Natural killer cell (primary cell): Measurements from ENCODE around the gene MAP4K2. TPM values are rescaled to one million over a fixed set of nuclear protein-coding genes. Genes with fewer than 3 reads are reported as not detected.

Source experiments
- ATAC-seq, 3 donors: fragments of 150-1000 bp in 2 of 3; fragments of 200-7000 bp in 1 of 3; cut with Tn5 transposase; 1 replicate in 1 of 3; 2 replicates in 2 of 3; pipeline ENCODE4 v1.10.0; 2021; ENCODE audit warnings: mild to moderate bottlenecking in 2 of 3, moderate library complexity in 2 of 3
- DNase-seq, 2 donors: peaks; one replicate each; pipeline versions ENCODE4 v3.0.0 to v3.0.0-alpha.2; 2013 to 2021; ENCODE audit warnings: mixed read lengths in 1 of 2
- H3K27ac ChIP-seq: one replicate; pipeline ENCODE4 v1.5.1; 2013; ENCODE audit warnings: mild to moderate bottlenecking, low read length
- H3K27me3 ChIP-seq: one replicate; pipeline ENCODE4 v1.6.1; 2013; ENCODE audit warnings: low read length; ENCODE audit not compliant: control insufficient read depth, insufficient read depth
- H3K36me3 ChIP-seq: one replicate; pipeline ENCODE4 v1.6.1; 2013; ENCODE audit warnings: low read length; ENCODE audit not compliant: control insufficient read depth, insufficient read depth
- H3K4me1 ChIP-seq: one replicate; pipeline ENCODE4 v1.6.1; 2013; ENCODE audit warnings: low read length; ENCODE audit not compliant: control insufficient read depth, insufficient read depth
- H3K4me3 ChIP-seq: one replicate; pipeline ENCODE4 v1.5.1; 2013; ENCODE audit warnings: low read length
- H3K9me3 ChIP-seq: one replicate; pipeline ENCODE4 v1.6.1; 2013; ENCODE audit warnings: low read length; ENCODE audit not compliant: control insufficient read depth, insufficient read depth
- H3K27ac Mint-ChIP-seq, 2 donors: one replicate each; pipeline ENCODE4 v1.8.0; 2022; ENCODE audit warnings: mild to moderate bottlenecking in 2 of 2, mixed read lengths in 2 of 2, moderate library complexity in 1 of 2
- H3K27me3 Mint-ChIP-seq, 2 donors: one replicate each; pipeline ENCODE4 v1.8.0; 2022; ENCODE audit warnings: low read depth in 2 of 2, mixed read lengths in 2 of 2
- H3K36me3 Mint-ChIP-seq: one replicate; pipeline ENCODE4 v1.8.0; 2022; ENCODE audit warnings: mixed read lengths
- H3K4me1 Mint-ChIP-seq, 2 donors: one replicate each; pipeline ENCODE4 v1.8.0; 2022; ENCODE audit warnings: mixed read lengths in 2 of 2
- H3K4me3 Mint-ChIP-seq: one replicate; pipeline ENCODE4 v1.8.0; 2022; ENCODE audit warnings: mild to moderate bottlenecking, moderate library complexity, mixed read lengths
- H3K9me3 Mint-ChIP-seq, 2 donors: one replicate each; pipeline ENCODE4 v1.8.0; 2022; ENCODE audit warnings: mixed read lengths in 2 of 2
- WGBS: methylation state at CpG from one replicate; pipeline ENCODE4 v1.1.7; 2013; ENCODE audit warnings: missing lambda C conversion rate; ENCODE audit not compliant: insufficient coverage; 5-methylcytosine and 5-hydroxymethylcytosine counted together
- intact Hi-C: fragments of 100-400 bp; cut with micrococcal nuclease; formaldehyde crosslinking; loops from one replicate; pipeline ENCODE4 v1.14.2; 2022
- total RNA-seq, 4 donors: library from RNA; stranded (reverse); fragments of 120-200 nt in 1 of 4; gene quantifications; one replicate each; pipeline versions ENCODE4 v1.2.3 to v1.2.4, GENCODE V29; 2013 to 2022
- TF ChIP-seq, protein P1 (sequence below): fragments of 200-600 bp; IDR thresholded peaks from one replicate; pipeline ENCODE4 v1.8.0; 2022; ENCODE audit warnings: antibody characterized with exemption

MAP4K2 gene
- total RNA-seq, 3 donors from 2014 or later (not counting 1 experiment from before 2014, with no cell fraction given) = 38.3 to 40.6 (median 38.7) TPM

DNA sequence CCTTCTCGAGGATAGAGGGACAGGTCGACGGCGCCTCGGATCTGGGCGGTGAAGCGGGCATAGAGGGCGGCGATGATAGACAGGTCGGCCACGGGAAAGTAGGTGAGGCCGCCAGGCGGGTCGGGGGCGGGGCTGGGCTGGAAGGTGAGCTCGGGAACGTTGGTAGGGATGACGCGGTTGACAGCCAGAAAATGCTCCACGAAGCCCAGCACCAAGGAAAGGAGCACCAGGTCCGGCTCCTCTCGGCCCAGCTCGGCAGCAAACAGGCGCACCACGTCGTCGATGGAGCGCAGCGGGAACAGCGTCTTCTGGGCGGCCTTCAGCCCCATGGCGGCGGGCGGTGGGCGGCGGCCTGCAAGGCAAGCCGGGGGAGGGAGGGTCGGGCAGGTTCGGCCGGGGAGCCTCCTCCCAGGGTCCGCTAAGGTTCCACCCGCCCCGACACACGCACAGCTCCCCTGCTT, 6.8 kb upstream of the MAP4K2 start:
- Histone ChIP-seq H3K27ac (peak overlapping the region; percentile 93), H3K4me3 (peak overlapping the region; percentile 89), H3K36me3 (peaks cover 8% of the 10 kb centered on the region), H3K9me3 (no peaks in the 10 kb centered on the region), H3K27me3 (no peaks in the 10 kb centered on the region), H3K4me1 (peaks cover 23% of the 10 kb centered on the region)
- TF ChIP-seq, protein P1, sequence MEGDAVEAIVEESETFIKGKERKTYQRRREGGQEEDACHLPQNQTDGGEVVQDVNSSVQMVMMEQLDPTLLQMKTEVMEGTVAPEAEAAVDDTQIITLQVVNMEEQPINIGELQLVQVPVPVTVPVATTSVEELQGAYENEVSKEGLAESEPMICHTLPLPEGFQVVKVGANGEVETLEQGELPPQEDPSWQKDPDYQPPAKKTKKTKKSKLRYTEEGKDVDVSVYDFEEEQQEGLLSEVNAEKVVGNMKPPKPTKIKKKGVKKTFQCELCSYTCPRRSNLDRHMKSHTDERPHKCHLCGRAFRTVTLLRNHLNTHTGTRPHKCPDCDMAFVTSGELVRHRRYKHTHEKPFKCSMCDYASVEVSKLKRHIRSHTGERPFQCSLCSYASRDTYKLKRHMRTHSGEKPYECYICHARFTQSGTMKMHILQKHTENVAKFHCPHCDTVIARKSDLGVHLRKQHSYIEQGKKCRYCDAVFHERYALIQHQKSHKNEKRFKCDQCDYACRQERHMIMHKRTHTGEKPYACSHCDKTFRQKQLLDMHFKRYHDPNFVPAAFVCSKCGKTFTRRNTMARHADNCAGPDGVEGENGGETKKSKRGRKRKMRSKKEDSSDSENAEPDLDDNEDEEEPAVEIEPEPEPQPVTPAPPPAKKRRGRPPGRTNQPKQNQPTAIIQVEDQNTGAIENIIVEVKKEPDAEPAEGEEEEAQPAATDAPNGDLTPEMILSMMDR = no peak
- ATAC-seq (peak in 2 of 3 donors; percentile 1 to 5), DNase-seq (peak in 1 of 2 donors; percentile 42)
- WGBS = 6% methylated on average over 44 of the region's 44 CpGs
- peak overlapping the region; percentile 96 for H3K4me3 Mint-ChIP-seq
- H3K9me3 Mint-ChIP-seq = no peaks in the 10 kb centered on the region
- H3K27ac Mint-ChIP-seq = peak overlapping the region; percentile 95 to 96
- H3K27me3 Mint-ChIP-seq = no peaks in the 10 kb centered on the region
- H3K36me3 Mint-ChIP-seq = no peaks in the 10 kb centered on the region
- peaks cover 17 to 26% of the 10 kb centered on the region in 2 donors for H3K4me1 Mint-ChIP-seq
- intact Hi-C loops = loop anchor here (5.0 kb wide), 1 partner anchor 68 kb away; the partner anchor contains the start of gene RASGRP2

DNA sequence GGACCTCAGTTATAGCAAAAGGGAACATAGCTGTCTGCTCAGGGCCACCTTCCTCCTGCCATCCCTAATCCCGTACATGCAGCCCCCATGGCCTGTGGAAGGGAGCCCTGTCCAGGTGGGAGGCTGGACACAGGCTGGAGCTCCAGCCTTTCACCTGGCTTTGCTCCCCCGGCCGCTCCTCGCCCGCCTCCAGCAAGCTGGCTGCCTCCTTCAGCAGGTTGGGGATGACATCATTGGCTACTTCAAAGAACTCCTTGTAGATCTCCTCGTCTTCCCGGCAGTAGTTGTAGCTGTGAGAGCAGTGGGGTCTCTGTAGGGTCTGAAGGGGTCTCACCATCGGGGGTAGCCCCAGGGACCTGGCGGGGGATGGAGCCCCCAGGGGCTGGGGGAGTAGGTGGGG, 2.5 kb upstream of the MAP4K2 start:
- peaks cover 22 to 34% of the 10 kb centered on the region in 2 donors for H3K4me1 Mint-ChIP-seq
- no peaks in the 10 kb centered on the region for H3K9me3 Mint-ChIP-seq

DNA sequence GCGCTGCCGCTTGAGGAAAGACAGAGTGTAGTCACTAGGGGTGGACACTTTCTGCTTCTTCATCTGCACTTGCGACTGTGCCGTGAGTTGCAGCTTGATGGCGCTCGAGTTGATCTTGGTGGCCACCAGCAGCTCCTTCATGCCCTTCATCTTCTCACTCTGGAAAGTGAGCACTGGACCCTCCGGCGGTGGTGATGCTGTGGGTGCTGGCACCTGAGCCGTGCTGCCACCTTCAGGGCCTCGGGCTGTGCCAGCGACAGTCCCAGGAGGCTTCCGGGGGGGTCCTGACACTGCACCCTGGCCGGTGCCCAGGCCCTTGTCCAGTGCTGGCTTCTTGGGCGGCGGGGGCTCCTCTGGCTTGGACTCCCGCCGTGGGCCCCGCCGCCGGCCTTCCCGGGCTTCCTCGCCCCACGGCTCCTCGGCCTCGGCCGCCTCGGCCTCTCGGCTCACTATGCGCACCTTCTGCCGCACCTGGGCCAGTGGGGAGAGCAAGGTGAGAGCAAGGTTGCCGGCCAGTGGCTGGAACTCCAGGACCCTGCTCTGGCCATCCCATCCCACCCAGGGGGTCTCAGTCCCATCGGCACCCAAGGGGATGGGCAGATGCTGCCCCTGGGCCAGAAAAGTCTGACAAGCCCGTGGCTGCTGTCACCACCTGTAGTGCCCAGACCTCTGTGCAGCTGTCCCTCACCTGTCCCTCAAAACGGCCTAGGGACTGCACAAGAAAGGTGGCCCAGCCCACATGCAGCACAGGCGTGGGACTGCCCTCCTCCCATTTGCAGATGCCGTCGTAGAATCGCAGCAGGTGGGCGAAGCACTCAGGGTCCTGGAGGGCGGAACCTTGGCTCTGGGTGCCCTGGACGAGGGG, 1.6 kb upstream of the MAP4K2 start:
- 97% methylated on average over 41 of the region's 41 CpGs for WGBS
- ATAC-seq (no peak), DNase-seq (no peak)
- H3K4me1 Mint-ChIP-seq = peaks cover 15 to 25% of the 10 kb centered on the region in 2 donors
- H3K27ac Mint-ChIP-seq = peak overlapping the region; percentile 92 to 95
- TF ChIP-seq, protein P1 = no peak
- Histone ChIP-seq H3K36me3 (peaks cover 12% of the 10 kb centered on the region), H3K9me3 (no peaks in the 10 kb centered on the region), H3K4me1 (peaks cover 49% of the 10 kb centered on the region), H3K4me3 (no peak overlapping the region), H3K27ac (no peak overlapping the region), H3K27me3 (no peaks in the 10 kb centered on the region)
- H3K4me3 Mint-ChIP-seq = peak overlapping the region; percentile 92
- no peaks in the 10 kb centered on the region for H3K9me3 Mint-ChIP-seq
- H3K27me3 Mint-ChIP-seq = no peaks in the 10 kb centered on the region
- intact Hi-C loops = no loop called here
- no peaks in the 10 kb centered on the region for H3K36me3 Mint-ChIP-seq

More for the DNA sequence above, 2.5 kb upstream of the MAP4K2 start:
- H3K27me3 Mint-ChIP-seq = no peaks in the 10 kb centered on the region
- DNase-seq (no peak), ATAC-seq (no peak)
- H3K36me3 ChIP-seq = peaks cover 12% of the 10 kb centered on the region
- H3K27ac Mint-ChIP-seq = peak overlapping the region in 1 of 2 donors; percentile 66
- H3K27me3 ChIP-seq = no peaks in the 10 kb centered on the region
- H3K4me1 ChIP-seq = peaks cover 51% of the 10 kb centered on the region
- WGBS = 98% methylated on average over 9 of the region's 9 CpGs
- TF ChIP-seq, protein P1 = no peak
- H3K27ac ChIP-seq = no peak overlapping the region
- no peak overlapping the region for H3K4me3 Mint-ChIP-seq
- H3K4me3 ChIP-seq = no peak overlapping the region
- no peaks in the 10 kb centered on the region for H3K36me3 Mint-ChIP-seq
- no peaks in the 10 kb centered on the region for H3K9me3 ChIP-seq
- intact Hi-C loops = no loop called here
